Astrocyte (in vitro differentiated cells and primary cell): ENCODE measurements around the gene CEP104.

Source experiments
- CTCF ChIP-seq: IDR thresholded peaks from 2 replicates; pipeline ENCODE4 v1.5.1; 2011; ENCODE audit warnings: low read depth, mild to moderate bottlenecking, inconsistent platforms, low read length, moderate library complexity; ENCODE audit not compliant: insufficient read depth
- EZH2 ChIP-seq: IDR thresholded peaks from 2 replicates; pipeline ENCODE4 v1.6.1; 2012; ENCODE audit warnings: mild to moderate bottlenecking, low read length, inconsistent platforms; ENCODE audit not compliant: insufficient read depth

DNA sequence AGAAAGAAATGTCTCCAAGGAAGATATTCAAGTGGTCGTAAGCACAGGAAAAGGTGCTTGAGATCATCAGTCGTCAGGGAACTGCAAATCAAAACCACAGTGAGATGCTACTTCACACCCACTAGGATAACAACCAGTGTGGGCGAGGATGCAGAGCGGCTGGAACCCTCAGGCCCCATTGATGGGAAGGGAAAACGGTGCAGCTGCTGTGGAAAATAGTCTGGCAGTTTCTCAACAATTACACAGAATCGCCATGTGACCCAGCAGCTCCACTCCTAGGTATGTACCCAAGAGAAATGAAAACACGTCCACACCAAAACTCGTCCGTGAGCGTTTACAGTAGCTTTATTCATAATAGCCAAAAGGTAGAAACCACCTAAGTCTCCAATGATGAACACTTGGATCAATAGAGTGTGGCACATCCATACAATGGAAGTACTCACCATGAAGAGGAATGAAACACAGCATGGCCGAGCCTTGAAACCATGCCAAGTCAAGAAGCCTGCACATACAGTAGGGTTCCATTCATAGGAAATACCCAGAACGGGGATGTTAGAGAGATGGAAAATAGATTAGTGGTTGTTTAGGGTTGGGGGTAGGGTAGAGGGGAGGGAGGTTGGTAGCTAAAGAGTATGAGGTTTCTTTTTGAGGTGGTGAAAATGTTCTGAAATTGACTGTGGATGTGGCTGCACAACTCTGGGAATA, 6.4 kb upstream of the CEP104 start:
- TF ChIP-seq CTCF: no peak
- TF ChIP-seq EZH2: no peak
